Measurements from ENCODE around the gene CALU. TPM values are rescaled to one million over a fixed set of nuclear protein-coding genes. Genes with fewer than 3 reads are reported as not detected.
A peak's percentile ranks its signal among the peaks of the same experiment; 100 is the strongest.

The CALU gene
- total and polyA plus RNA-seq, 2 experiments from 2014 or later: 1,589 to 1,706 TPM

GRCh38 chr7:128734890-128735289 lies 4.3 kb upstream of the CALU start:
- Histone ChIP-seq H2AFZ (no peak overlapping the region), H4K20me1 (ENCODE audit: insufficient read depth) (no peaks in the 10 kb centered on the region), H3K4me2 (ENCODE audit: unreplicated experiment) (no peak overlapping the region), H3K9me3 (ENCODE audit: low read depth) (no peaks in the 10 kb centered on the region), H3F3A (ENCODE audit: insufficient read depth) (peaks cover 23% of the 10 kb centered on the region), H3K9ac (no peak overlapping the region), H3K27me3 (replicated peaks; ENCODE audit: insufficient read depth) (no peaks in the 10 kb centered on the region), H3K27ac (no peak overlapping the region), H3K9me2 (ENCODE audit: insufficient read depth) (no peaks in the 10 kb centered on the region), H3K36me3 (ENCODE audit: low read depth) (no peaks in the 10 kb centered on the region), H3K79me2 (ENCODE audit: insufficient read depth) (peaks cover 7% of the 10 kb centered on the region), H3K4me3 (no peak overlapping the region), H3K4me1 (ENCODE audit: insufficient read depth) (peaks cover 15% of the 10 kb centered on the region)
- TF ChIP-seq EZH2 (IDR thresholded peaks at IDR 0.05; ENCODE audit: insufficient read depth, poor library complexity, severe bottlenecking) (no peak), EZH2phosphoT487 (IDR thresholded peaks at IDR 0.05; ENCODE audit: insufficient read depth, low read depth) (no peak)
- in situ Hi-C loops (cut with MboI): no loop called here
- whole genome bisulfite sequencing, 2 experiments (ENCODE audit: low coverage in 1 of 2, low lambda C conversion rate in 2 of 2, missing lambda C conversion rate in 2 of 2): 82 to 100% methylated on average over 1 of the region's 1 CpG
- DNase-seq: no peak

- Histone ChIP-seq H3K79me2 (ENCODE audit: insufficient read depth) (peaks cover 13% of the 10 kb centered on the region), H3K4me3 (no peak overlapping the region), H3K4me2 (ENCODE audit: unreplicated experiment) (no peak overlapping the region), H3K9ac (no peak overlapping the region), H3K9me3 (ENCODE audit: low read depth) (no peaks in the 10 kb centered on the region), H4K20me1 (ENCODE audit: insufficient read depth) (no peaks in the 10 kb centered on the region), H2AFZ (no peak overlapping the region), H3K4me1 (ENCODE audit: insufficient read depth) (peaks cover 15% of the 10 kb centered on the region), H3K27ac (no peak overlapping the region), H3K36me3 (ENCODE audit: low read depth) (no peaks in the 10 kb centered on the region), H3K27me3 (replicated peaks; ENCODE audit: insufficient read depth) (no peaks in the 10 kb centered on the region), H3F3A (ENCODE audit: insufficient read depth) (peaks cover 28% of the 10 kb centered on the region), H3K9me2 (ENCODE audit: insufficient read depth) (no peaks in the 10 kb centered on the region)
- 90 to 93% methylated on average over 5 of the region's 5 CpGs for WGBS, 2 experiments (ENCODE audit: low coverage in 1 of 2, low lambda C conversion rate in 2 of 2, missing lambda C conversion rate in 2 of 2)
- DNase-seq: no peak
- in situ Hi-C loops (cut with MboI): no loop called here
- TF ChIP-seq EZH2 (IDR thresholded peaks at IDR 0.05; ENCODE audit: insufficient read depth, poor library complexity, severe bottlenecking): no peak
- no peak for TF ChIP-seq EZH2phosphoT487 (IDR thresholded peaks at IDR 0.05; ENCODE audit: insufficient read depth, low read depth)
Measured at GRCh38 chr7:128735436-128735835, 3.7 kb upstream of the CALU start.

- DNase-seq: no peak
- Histone ChIP-seq H3K9ac (no peak overlapping the region), H2AFZ (no peak overlapping the region), H3K4me2 (ENCODE audit: unreplicated experiment) (peak overlapping the region; percentile 89), H3K4me3 (no peak overlapping the region), H3K9me3 (ENCODE audit: low read depth) (no peaks in the 10 kb centered on the region), H3K79me2 (ENCODE audit: insufficient read depth) (peaks cover 33% of the 10 kb centered on the region), H3K4me1 (ENCODE audit: insufficient read depth) (peaks cover 16% of the 10 kb centered on the region), H3K27me3 (replicated peaks; ENCODE audit: insufficient read depth) (no peaks in the 10 kb centered on the region), H3K9me2 (ENCODE audit: insufficient read depth) (no peaks in the 10 kb centered on the region), H3K36me3 (ENCODE audit: low read depth) (no peaks in the 10 kb centered on the region), H3F3A (ENCODE audit: insufficient read depth) (peaks cover 48% of the 10 kb centered on the region), H3K27ac (peak overlapping the region; percentile 99), H4K20me1 (ENCODE audit: insufficient read depth) (no peaks in the 10 kb centered on the region)
- 66 to 80% methylated on average over 4 of the region's 4 CpGs for WGBS, 2 experiments (ENCODE audit: low coverage in 1 of 2, low lambda C conversion rate in 2 of 2, missing lambda C conversion rate in 2 of 2)
- TF ChIP-seq EZH2phosphoT487 (IDR thresholded peaks at IDR 0.05; ENCODE audit: insufficient read depth, low read depth) (no peak), EZH2 (IDR thresholded peaks at IDR 0.05; ENCODE audit: insufficient read depth, poor library complexity, severe bottlenecking) (no peak)
- in situ Hi-C loops (cut with MboI): no loop called here
Measured at GRCh38 chr7:128737441-128737840, 1.7 kb upstream of the CALU start.

- H3K9ac ChIP-seq: peak overlapping the region; percentile 100
- H3K27ac ChIP-seq: peak overlapping the region; percentile 99
- H3K4me1 ChIP-seq (ENCODE audit: insufficient read depth): peaks cover 21% of the 10 kb centered on the region
- H3K79me2 ChIP-seq (ENCODE audit: insufficient read depth): peaks cover 37% of the 10 kb centered on the region
- WGBS, 2 experiments (ENCODE audit: low coverage in 1 of 2, low lambda C conversion rate in 2 of 2, missing lambda C conversion rate in 2 of 2): 0% methylated on average over 1 of the region's 1 CpG
- no peak for TF ChIP-seq EZH2 (IDR thresholded peaks at IDR 0.05; ENCODE audit: insufficient read depth, poor library complexity, severe bottlenecking)
- TF ChIP-seq EZH2phosphoT487 (IDR thresholded peaks at IDR 0.05; ENCODE audit: insufficient read depth, low read depth): no peak
- no peaks in the 10 kb centered on the region for H3K27me3 ChIP-seq (replicated peaks; ENCODE audit: insufficient read depth)
- peak overlapping the region; percentile 68 for H2AFZ ChIP-seq
- no peaks in the 10 kb centered on the region for H3K36me3 ChIP-seq (ENCODE audit: low read depth)
- peak overlapping the region; percentile 89 for H3K4me2 ChIP-seq (ENCODE audit: unreplicated experiment)
- peaks cover 53% of the 10 kb centered on the region for H3F3A ChIP-seq (ENCODE audit: insufficient read depth)
- peak overlapping the region; percentile 98 for H3K4me3 ChIP-seq
- no peaks in the 10 kb centered on the region for H3K9me3 ChIP-seq (ENCODE audit: low read depth)
- H3K9me2 ChIP-seq (ENCODE audit: insufficient read depth): no peaks in the 10 kb centered on the region
- H4K20me1 ChIP-seq (ENCODE audit: insufficient read depth): no peaks in the 10 kb centered on the region
- in situ Hi-C loops (cut with MboI): no loop called here
- DNase-seq: peak; percentile 94
Measured at GRCh38 chr7:128737867-128738385, 1.2 kb upstream of the CALU start.

All from GM23248 (cell line).